Neural progenitor cell (in vitro differentiated cells): ENCODE data around the gene INVS. TPM values are rescaled to one million over a fixed set of nuclear protein-coding genes. Genes with fewer than 3 reads are reported as not detected.

Experiments
- DNase-seq: peaks from one replicate; pipeline ENCODE4 v3.0.0-alpha.2; 2016; ENCODE audit warnings: low spot score
- H2AFZ ChIP-seq: fragments of 200-600 bp; sonication (generic); replicated peaks from 2 replicates; pipeline ENCODE4 v1.6.1; 2016; ENCODE audit warnings: antibody characterized with exemption
- H3F3A ChIP-seq: fragments of 200-600 bp; sonication (generic); 2 replicates; pipeline ENCODE4 v1.6.1; 2016; ENCODE audit warnings: antibody characterized with exemption, low read depth
- H3K27ac ChIP-seq: fragments of 200-600 bp; sonication (generic); 2 replicates; pipeline ENCODE4 v1.5.1; 2016; ENCODE audit warnings: mild to moderate bottlenecking
- H3K27me3 ChIP-seq: fragments of 200-600 bp; sonication (generic); 2 replicates; pipeline ENCODE4 v1.6.1; 2016; ENCODE audit warnings: mild to moderate bottlenecking, moderate library complexity
- H3K36me3 ChIP-seq: fragments of 200-600 bp; sonication (generic); 2 replicates; pipeline ENCODE4 v1.5.1; 2016
- H3K4me1 ChIP-seq: fragments of 200-600 bp; sonication (generic); 2 replicates; pipeline ENCODE4 v1.6.1; 2016; ENCODE audit warnings: mixed run types
- H3K4me2 ChIP-seq: fragments of 200-600 bp; sonication (generic); 2 replicates; pipeline ENCODE4 v1.6.1; 2016
- H3K4me3 ChIP-seq: fragments of 200-600 bp; sonication (generic); 2 replicates; pipeline ENCODE4 v1.5.1; 2016
- H3K79me2 ChIP-seq: fragments of 200-600 bp; sonication (generic); 2 replicates; pipeline ENCODE4 v1.6.1; 2016; ENCODE audit warnings: low read depth
- H3K9ac ChIP-seq: fragments of 200-600 bp; sonication (generic); 2 replicates; pipeline ENCODE4 v1.6.1; 2016
- H3K9me3 ChIP-seq: fragments of 200-600 bp; sonication (generic); 2 replicates; pipeline ENCODE4 v1.5.1; 2016; ENCODE audit warnings: low read depth
- H4K20me1 ChIP-seq: fragments of 200-600 bp; sonication (generic); 2 replicates; pipeline ENCODE4 v1.6.1; 2016; ENCODE audit warnings: low read depth
- H3K27ac Mint-ChIP-seq: 3 replicates; pipeline ENCODE4 v1.8.0; 2021; ENCODE audit warnings: mixed read lengths
- H3K27me3 Mint-ChIP-seq: 2 replicates; pipeline ENCODE4 v1.8.0; 2022; ENCODE audit warnings: low read depth, mild to moderate bottlenecking, inconsistent platforms, moderate library complexity, mixed read lengths; ENCODE audit not compliant: insufficient read depth
- H3K36me3 Mint-ChIP-seq: 3 replicates; pipeline ENCODE4 v1.8.0; 2021; ENCODE audit warnings: mixed read lengths
- H3K4me1 Mint-ChIP-seq: 3 replicates; pipeline ENCODE4 v1.8.0; 2021; ENCODE audit warnings: mixed read lengths
- H3K4me3 Mint-ChIP-seq: 3 replicates; pipeline ENCODE4 v1.8.0; 2021; ENCODE audit warnings: mild to moderate bottlenecking, moderate library complexity, mixed read lengths
- H3K9me3 Mint-ChIP-seq: 3 replicates; pipeline ENCODE4 v1.8.0; 2020; ENCODE audit warnings: mixed read lengths
- CTCF ChIP-seq: fragments of 200-600 bp; sonication (generic); IDR thresholded peaks from 2 replicates; pipeline ENCODE4 v1.5.1; 2017; ENCODE audit warnings: antibody characterized with exemption, mild to moderate bottlenecking
- EZH2 ChIP-seq: fragments of 200-600 bp; sonication (generic); IDR thresholded peaks from 2 replicates; pipeline ENCODE4 v1.6.1; 2017; ENCODE audit warnings: antibody characterized with exemption, mild to moderate bottlenecking, moderate library complexity
- EZH2phosphoT487 ChIP-seq: fragments of 200-600 bp; sonication (generic); IDR thresholded peaks from 2 replicates; pipeline ENCODE4 v1.6.1; 2017; ENCODE audit warnings: antibody characterized with exemption
- total RNA-seq: library from RNA; depleted of rRNA; stranded (reverse); fragments of >200 nt; gene quantifications from 2 replicates; pipeline ENCODE4 v1.2.3, GENCODE V29; 2015; ENCODE audit warnings: low replicate concordance

The INVS gene
- total RNA-seq, 1 donor from 2014 or later, result 29.2 TPM

DNA sequence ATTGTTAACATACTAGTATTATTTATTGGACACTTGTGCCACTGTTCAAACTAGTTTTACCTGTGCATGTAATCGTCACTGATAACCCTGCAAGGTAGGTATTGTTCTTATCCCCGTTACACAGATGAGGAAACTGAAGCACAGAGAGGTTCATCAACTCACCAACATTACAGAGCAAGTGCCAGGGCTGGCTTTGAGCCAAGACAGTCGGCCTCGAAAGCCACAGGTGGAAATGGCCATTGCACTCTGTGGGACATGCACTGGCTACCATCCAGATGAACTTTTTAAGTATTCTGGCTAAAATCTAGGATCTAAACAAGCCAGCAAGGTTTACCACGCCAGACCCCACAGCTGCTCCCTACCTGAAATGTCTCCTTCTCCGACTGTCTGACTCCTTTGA lies 195.8 kb downstream of the INVS start:
- peaks cover 12% of the 10 kb centered on the region for H4K20me1 ChIP-seq
- H3F3A ChIP-seq, result no peaks in the 10 kb centered on the region
- TF ChIP-seq EZH2 (no peak), EZH2phosphoT487 (no peak), CTCF (no peak)
- no peaks in the 10 kb centered on the region for H3K9me3 Mint-ChIP-seq
- no peaks in the 10 kb centered on the region for H3K27me3 ChIP-seq
- no peaks in the 10 kb centered on the region for H3K9me3 ChIP-seq
- H3K4me2 ChIP-seq, result no peak overlapping the region
- peaks cover 20% of the 10 kb centered on the region for H3K4me1 Mint-ChIP-seq
- no peak overlapping the region for H3K27ac ChIP-seq
- peaks cover 11% of the 10 kb centered on the region for H3K36me3 ChIP-seq
- no peak overlapping the region for H3K4me3 Mint-ChIP-seq
- peaks cover 54% of the 10 kb centered on the region for H3K36me3 Mint-ChIP-seq
- no peak overlapping the region for H3K9ac ChIP-seq
- no peak for DNase-seq
- no peak overlapping the region for H3K4me3 ChIP-seq
- H3K27ac Mint-ChIP-seq, result no peak overlapping the region
- no peaks in the 10 kb centered on the region for H3K27me3 Mint-ChIP-seq
- H3K79me2 ChIP-seq, result no peaks in the 10 kb centered on the region
- no peaks in the 10 kb centered on the region for H3K4me1 ChIP-seq
- no peak overlapping the region for H2AFZ ChIP-seq

- H3K36me3 ChIP-seq, result peaks cover 14% of the 10 kb centered on the region
- no peak for DNase-seq
- no peaks in the 10 kb centered on the region for H3K27me3 Mint-ChIP-seq
- H3K4me2 ChIP-seq, result no peak overlapping the region
- H3K79me2 ChIP-seq, result no peaks in the 10 kb centered on the region
- no peak overlapping the region for H2AFZ ChIP-seq
- H3K27ac ChIP-seq, result no peak overlapping the region
- no peaks in the 10 kb centered on the region for H3K27me3 ChIP-seq
- H3K4me1 Mint-ChIP-seq, result peaks cover 20% of the 10 kb centered on the region
- H3K4me3 Mint-ChIP-seq, result no peak overlapping the region
- TF ChIP-seq EZH2, result no peak
- TF ChIP-seq EZH2phosphoT487, result no peak
- peaks cover 50% of the 10 kb centered on the region for H3K36me3 Mint-ChIP-seq
- H3K4me1 ChIP-seq, result no peaks in the 10 kb centered on the region
- H3K4me3 ChIP-seq, result no peak overlapping the region
- H3K9me3 Mint-ChIP-seq, result no peaks in the 10 kb centered on the region
- H3K9me3 ChIP-seq, result no peaks in the 10 kb centered on the region
- H4K20me1 ChIP-seq, result peaks cover 13% of the 10 kb centered on the region
- no peak overlapping the region for H3K27ac Mint-ChIP-seq
- no peaks in the 10 kb centered on the region for H3F3A ChIP-seq
- no peak overlapping the region for H3K9ac ChIP-seq
Measured at GRCh38 chr9:100295240-100295639, 196.2 kb downstream of the INVS start.

DNA sequence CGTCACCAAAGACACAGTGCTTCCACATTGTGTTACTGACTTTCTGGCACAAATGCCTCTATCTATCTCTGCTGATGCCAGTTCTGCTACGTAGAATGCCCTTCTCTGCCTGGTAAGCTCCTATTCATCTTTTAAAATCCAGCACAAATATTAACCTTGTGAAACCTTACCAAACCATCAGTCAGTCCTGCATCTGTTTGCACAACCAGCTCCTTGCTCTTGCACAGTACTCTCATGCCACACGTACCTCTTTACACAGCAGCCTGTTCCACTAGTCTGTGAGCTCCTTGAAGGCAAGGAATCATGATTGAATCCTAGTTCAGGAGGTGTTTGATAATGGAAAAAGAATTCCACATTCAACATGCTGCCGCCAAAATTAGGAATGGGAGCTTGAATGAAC lies 197.4 kb downstream of the INVS start:
- Mint-ChIP-seq H3K27ac (peak overlapping the region; percentile 77), H3K36me3 (peaks cover 54% of the 10 kb centered on the region), H3K9me3 (no peaks in the 10 kb centered on the region), H3K27me3 (no peaks in the 10 kb centered on the region), H3K4me3 (no peak overlapping the region), H3K4me1 (peaks cover 20% of the 10 kb centered on the region)
- Histone ChIP-seq H3K27me3 (no peaks in the 10 kb centered on the region), H3K27ac (no peak overlapping the region), H2AFZ (no peak overlapping the region), H3K4me3 (no peak overlapping the region), H3K36me3 (peaks cover 12% of the 10 kb centered on the region), H4K20me1 (peaks cover 13% of the 10 kb centered on the region), H3K4me2 (no peak overlapping the region), H3K79me2 (no peaks in the 10 kb centered on the region), H3F3A (no peaks in the 10 kb centered on the region), H3K9ac (no peak overlapping the region), H3K9me3 (no peaks in the 10 kb centered on the region), H3K4me1 (no peaks in the 10 kb centered on the region)
- TF ChIP-seq EZH2 (no peak), CTCF (no peak), EZH2phosphoT487 (no peak)
- DNase-seq, result no peak

- Histone ChIP-seq H3K9ac (no peak overlapping the region), H3K4me2 (no peak overlapping the region), H3K4me1 (no peaks in the 10 kb centered on the region), H3F3A (no peaks in the 10 kb centered on the region), H3K9me3 (no peaks in the 10 kb centered on the region), H3K36me3 (peaks cover 9% of the 10 kb centered on the region), H3K27ac (no peak overlapping the region), H3K27me3 (no peaks in the 10 kb centered on the region), H2AFZ (no peak overlapping the region), H4K20me1 (peaks cover 13% of the 10 kb centered on the region), H3K79me2 (peaks cover under 1% of the 10 kb centered on the region), H3K4me3 (no peak overlapping the region)
- Mint-ChIP-seq H3K4me3 (no peak overlapping the region), H3K4me1 (peaks cover 20% of the 10 kb centered on the region), H3K27me3 (peaks cover 2% of the 10 kb centered on the region), H3K27ac (peak overlapping the region; percentile 74), H3K9me3 (no peaks in the 10 kb centered on the region), H3K36me3 (peaks cover 49% of the 10 kb centered on the region)
- TF ChIP-seq CTCF (no peak), EZH2phosphoT487 (no peak), EZH2 (no peak)
- DNase-seq, result no peak
Measured at GRCh38 chr9:100298378-100298777, 199.3 kb downstream of the INVS start.
